Measurements from ENCODE around the gene TSSK3.

TSSK3 gene

GRCh38 chr1:32362474-32363313 lies at the start of gene TSSK3, which contains the start of gene FAM229A:
TSSK3 (plus strand) TSS chr1:32362539; CDS start chr1:32362702, 163 bp downstream.
FAM229A (minus strand) TSS chr1:32362485; CDS start chr1:32362091, 394 bp downstream.
- DNase-seq, result no peak

GRCh38 chr1:32316903-32317277 lies 45.4 kb upstream of the TSSK3 start:
- DNase-seq, result no peak

GRCh38 chr1:32318127-32318869 lies 44.0 kb upstream of the TSSK3 start:
- no peak for DNase-seq

GRCh38 chr1:32321712-32322291 lies 40.5 kb upstream of the TSSK3 start:
- DNase-seq, result no peak

- DNase-seq, result no peak
Measured at GRCh38 chr1:32327204-32327603, 35.1 kb upstream of the TSSK3 start.

GRCh38 chr1:32329931-32330466 lies 32.3 kb upstream of the TSSK3 start:
- no peak for DNase-seq

- DNase-seq, result no peak
Measured at GRCh38 chr1:32330558-32331151, 31.7 kb upstream of the TSSK3 start.

- no peak for DNase-seq
Measured at GRCh38 chr1:32331549-32331948, 30.8 kb upstream of the TSSK3 start.

GRCh38 chr1:32332290-32333079 lies 29.9 kb upstream of the TSSK3 start:
- DNase-seq, result peak in 9 of 14 donors; percentile 12 to 61 (median 39)

- no peak for DNase-seq
Measured at GRCh38 chr1:32333251-32333963, 28.9 kb upstream of the TSSK3 start.

- peak in 2 of 14 donors; percentile 35 to 46 for DNase-seq
Measured at GRCh38 chr1:32334274-32334861, 28.0 kb upstream of the TSSK3 start.

- DNase-seq, result peak in 9 of 14 donors; percentile 27 to 76 (median 38)
Measured at GRCh38 chr1:32334864-32335534, 27.3 kb upstream of the TSSK3 start.

GRCh38 chr1:32335535-32335789 lies 26.9 kb upstream of the TSSK3 start:
- no peak for DNase-seq

GRCh38 chr1:32335790-32336590 lies 26.3 kb upstream of the TSSK3 start, which contains the start of gene MARCKSL1:
MARCKSL1 (minus strand) TSS chr1:32336233; CDS start chr1:32336033, 200 bp downstream.
- peak; percentile 13 to 89 (median 66) for DNase-seq

- peak in 2 of 14 donors; percentile 43 to 67 for DNase-seq
Measured at GRCh38 chr1:32336591-32336932, 25.8 kb upstream of the TSSK3 start.

- DNase-seq, result peak in 5 of 14 donors; percentile 42 to 74 (median 54)
Measured at GRCh38 chr1:32336963-32337675, 25.2 kb upstream of the TSSK3 start.

GRCh38 chr1:32337855-32338636 lies 24.3 kb upstream of the TSSK3 start:
- peak in 13 of 14 donors; percentile 19 to 87 (median 80) for DNase-seq

Measured in C1 segment of cervical spinal cord (tissue), 14 donors.